SK-N-SH (cell line): Measurements from ENCODE around the gene CDC42EP4. TPM values are rescaled to one million over a fixed set of nuclear protein-coding genes. Genes with fewer than 3 reads are reported as not detected.
A peak's percentile ranks its signal among the peaks of the same experiment; 100 is the strongest.
"Not testable (repeated sequence)": the region's sequence is repeated elsewhere in the genome, so short reads cannot be mapped to it uniquely, and the experiment has no call there.

Experiments
- CTCF ChIA-PET: fragments of 300-600, 350-600 bp; formaldehyde crosslinking; extraction: SDS; loops from one replicate; lab custom pipeline; 2021; lab: Yijun Ruan, JAX
- POLR2A ChIA-PET: fragments of 350-600 bp; sonication (Branson Sonifier 250); formaldehyde crosslinking; extraction: SDS; loops from one replicate; lab custom pipeline; 2020; ENCODE audit warnings: antibody characterized with exemption, inconsistent platforms; lab: Yijun Ruan, JAX
- DNase-seq: peaks from one replicate; pipeline ENCODE4 v3.0.0; 2012
- H2AFZ ChIP-seq: fragments of 200-600 bp; sonication (generic); 2 replicates; pipeline ENCODE4 v1.8.1; 2016; ENCODE audit warnings: antibody characterized with exemption, mild to moderate bottlenecking, low read depth
- H3F3A ChIP-seq: fragments of 200-600 bp; sonication (generic); replicated peaks from 2 replicates; pipeline ENCODE3; 2016; ENCODE audit warnings: antibody characterized with exemption, mild to moderate bottlenecking; ENCODE audit not compliant: insufficient read depth
- H3K27ac ChIP-seq, 2 experiments: fragments of 200-500 bp in 1 of 2; fragments of 200-600 bp in 1 of 2; sonication (Bioruptor generic) in 1 of 2; sonication (generic), shearing (Covaris generic) in 1 of 2; 2 replicates each; pipeline versions ENCODE4 v1.5.1 to v1.6.1; 2014 to 2016; ENCODE audit warnings: low read depth in 2 of 2, inconsistent platforms in 1 of 2, low read length in 1 of 2, mild to moderate bottlenecking in 1 of 2, mixed read lengths in 1 of 2
- H3K27me3 ChIP-seq: fragments of 200-600 bp; sonication (generic), shearing (Covaris generic); 2 replicates; pipeline ENCODE4 v1.6.1; 2016; ENCODE audit warnings: mixed run types; ENCODE audit not compliant: insufficient read depth
- H3K36me3 ChIP-seq, 2 experiments: fragments of 200-500 bp in 1 of 2; fragments of 200-600 bp in 1 of 2; sonication (Bioruptor generic) in 1 of 2; sonication (generic) in 1 of 2; replicated peaks in 1 of 2; 2 replicates each; pipeline versions ENCODE3 to v1.5.1; 2014 to 2016; ENCODE audit warnings: low read length in 1 of 2, mild to moderate bottlenecking in 1 of 2; ENCODE audit not compliant: insufficient read depth in 2 of 2, control insufficient read depth in 1 of 2
- H3K4me1 ChIP-seq, 2 experiments: fragments of 200-500 bp in 1 of 2; fragments of 200-600 bp in 1 of 2; sonication (Bioruptor generic) in 1 of 2; sonication (generic), shearing (Covaris generic) in 1 of 2; 2 replicates each; pipeline versions ENCODE4 v1.5.1 to v1.6.1; 2014 to 2016; ENCODE audit warnings: low read depth in 1 of 2, low read length in 1 of 2, mixed run types in 1 of 2; ENCODE audit not compliant: insufficient read depth in 2 of 2, control insufficient read depth in 1 of 2
- H3K4me2 ChIP-seq: fragments of 200-600 bp; sonication (generic), shearing (Covaris generic); 2 replicates; pipeline ENCODE4 v1.6.1; 2017; ENCODE audit warnings: mixed run types
- H3K4me3 ChIP-seq, 2 experiments: fragments of 200-500 bp in 1 of 2; fragments of 200-600 bp in 1 of 2; sonication (Bioruptor generic) in 1 of 2; sonication (generic), shearing (Covaris generic) in 1 of 2; 2 replicates each; pipeline versions ENCODE4 v1.5.1 to v1.8.1; 2014 to 2016; ENCODE audit warnings: low read depth in 2 of 2, inconsistent platforms in 1 of 2, low read length in 1 of 2, mild to moderate bottlenecking in 1 of 2, mixed read lengths in 1 of 2, moderate library complexity in 1 of 2
- H3K79me2 ChIP-seq: fragments of 200-600 bp; sonication (generic); 2 replicates; pipeline ENCODE4 v1.8.1; 2017; ENCODE audit warnings: mild to moderate bottlenecking; ENCODE audit not compliant: insufficient read depth
- H3K9ac ChIP-seq: fragments of 200-600 bp; sonication (generic); 2 replicates; pipeline ENCODE4 v1.6.1; 2017; ENCODE audit warnings: mixed run types
- H3K9me2 ChIP-seq: fragments of 200-600 bp; sonication (generic); 2 replicates; pipeline ENCODE4 v1.6.1; 2017; ENCODE audit warnings: mixed run types
- H3K9me3 ChIP-seq: fragments of 200-600 bp; sonication (generic); 2 replicates; pipeline ENCODE4 v1.6.1; 2017; ENCODE audit warnings: mixed run types, mild to moderate bottlenecking, moderate library complexity
- H4K20me1 ChIP-seq: fragments of 200-600 bp; sonication (generic); 2 replicates; pipeline ENCODE4 v1.6.1; 2017; ENCODE audit warnings: mild to moderate bottlenecking, mixed run types; ENCODE audit not compliant: insufficient read depth
- CHD2 ChIP-seq: fragments of 150-350 bp; IDR thresholded peaks from 2 replicates; pipeline ENCODE4 v1.6.1; 2018; ENCODE audit warnings: low read length; ENCODE audit not compliant: partially characterized antibody
- EZH2phosphoT487 ChIP-seq: fragments of 200-600 bp; sonication (generic); IDR thresholded peaks from 2 replicates; pipeline ENCODE4 v1.6.1; 2017; ENCODE audit warnings: low read depth, mixed run types, mild to moderate bottlenecking, antibody characterized with exemption, moderate library complexity, borderline replicate concordance
- FOXM1 ChIP-seq: IDR thresholded peaks from 2 replicates; pipeline ENCODE4 v1.4.0; 2012; ENCODE audit warnings: low read depth, mild to moderate bottlenecking
- GABPA ChIP-seq: IDR thresholded peaks from 2 replicates; pipeline ENCODE4 v1.4.0; 2012; ENCODE audit warnings: low read depth, mild to moderate bottlenecking
- GATA2 ChIP-seq: sonication (generic); formaldehyde crosslinking; IDR thresholded peaks from 2 replicates; pipeline ENCODE4 v1.5.0; 2020; ENCODE audit warnings: mild to moderate bottlenecking, missing genetic modification reagents
- IRF3 ChIP-seq: fragments of 150-350 bp; IDR thresholded peaks from 2 replicates; pipeline ENCODE4 v1.6.1; 2016; ENCODE audit warnings: mild to moderate bottlenecking, low read depth, low read length
- MAX ChIP-seq: IDR thresholded peaks from 2 replicates; pipeline ENCODE4 v1.4.0; 2012; ENCODE audit warnings: low read depth
- REST ChIP-seq: IDR thresholded peaks from 2 replicates; pipeline ENCODE4 v1.6.1; 2012; ENCODE audit warnings: mild to moderate bottlenecking, low read depth, low read length, moderate library complexity
- SIN3A ChIP-seq: IDR thresholded peaks from 2 replicates; pipeline ENCODE4 v1.6.1; 2012; ENCODE audit warnings: low read depth, mild to moderate bottlenecking, low read length, moderate library complexity, borderline replicate concordance
- TEAD4 ChIP-seq: IDR thresholded peaks from 2 replicates; pipeline ENCODE4 v1.4.0; 2012; ENCODE audit warnings: mild to moderate bottlenecking, borderline replicate concordance; ENCODE audit not compliant: insufficient read depth
- USF2 ChIP-seq: fragments of 150-350 bp; IDR thresholded peaks from 2 replicates; pipeline ENCODE4 v1.6.1; 2017; ENCODE audit warnings: antibody characterized with exemption, low read length, low read depth, borderline replicate concordance
- WGBS: methylation state at CpG from one replicate; pipeline ENCODE4 v1.1.6; 2017; ENCODE audit warnings: low lambda C conversion rate; 5-methylcytosine and 5-hydroxymethylcytosine counted together
- polyA plus RNA-seq, 3 experiments: library from polyadenylated mRNA; depleted of rRNA; stranded (reverse); fragments of >200 nt; gene quantifications; 2 replicates each; pipeline ENCODE4 v1.2.3, GENCODE V29; 2012

CDC42EP4 gene
- polyA plus RNA-seq, 1 of the 3 experiments (the other 2 are of a cell fraction): 28.3 TPM

- TF ChIP-seq USF2: no peak
- TF ChIP-seq GATA2: no peak
- TF ChIP-seq CHD2: no peak
- TF ChIP-seq EZH2phosphoT487: no peak
- no peak for TF ChIP-seq SIN3A
- Histone ChIP-seq H3F3A (peaks cover 4% of the 10 kb centered on the region), H3K27me3 (no peaks in the 10 kb centered on the region), H3K79me2 (peaks cover 7% of the 10 kb centered on the region), H4K20me1 (no peaks in the 10 kb centered on the region), H3K27ac (no peak overlapping the region), H3K9ac (no peak overlapping the region), H3K9me2 (no peaks in the 10 kb centered on the region), H2AFZ (no peak overlapping the region), H3K9me3 (no peaks in the 10 kb centered on the region), H3K4me3 (no peak overlapping the region), H3K4me2 (no peak overlapping the region), H3K4me1 (peaks cover 6 to 34% of the 10 kb centered on the region in 2 experiments; a peak in 3 of 4 replicates), H3K36me3 (no peaks in the 10 kb centered on the region)
- POLR2A ChIA-PET: no interaction called here
- DNase-seq: no peak
- 59% methylated on average over 5 of the region's 5 CpGs for WGBS
- CTCF ChIA-PET: interaction anchor here (0.8 to 2.4 kb wide), 6 partner anchors 26 to 115 kb away, joined by 3 to 13 read pairs (median 4); no protein-coding TSS in a partner anchor
Observed at GRCh38 chr17:73315471-73315870, 3.7 kb upstream of the CDC42EP4 start.

DNA sequence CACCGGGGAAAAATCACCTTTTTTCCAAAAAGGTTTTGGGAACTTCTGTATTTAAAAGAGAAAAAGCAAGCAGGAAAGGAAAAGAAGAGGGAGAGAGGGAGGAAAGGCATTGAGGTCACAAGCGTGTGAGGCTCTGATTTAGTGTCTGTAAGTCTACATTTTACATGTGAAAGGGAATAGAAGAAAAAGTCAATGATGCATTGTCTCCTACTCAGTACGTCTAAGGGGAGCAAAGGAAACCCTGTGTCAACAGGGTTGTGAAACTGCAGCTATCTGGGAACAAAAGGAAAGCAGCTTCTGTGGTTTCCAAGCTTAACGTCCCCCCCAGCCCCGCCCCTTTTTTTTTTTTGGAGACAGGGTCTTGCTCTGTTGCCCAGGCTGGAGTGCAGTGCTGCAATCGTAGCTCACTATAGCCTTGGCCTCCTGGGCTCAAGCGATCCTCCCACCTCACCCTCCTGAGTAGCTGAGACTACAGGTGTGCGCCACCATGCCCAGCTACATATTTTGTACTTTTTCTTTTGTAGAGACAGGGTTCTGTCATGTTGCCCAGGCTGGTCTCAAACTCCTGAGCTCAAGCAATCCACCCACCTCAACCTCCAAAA lies 1.8 kb upstream of the CDC42EP4 start:
- H3K4me3 ChIP-seq: no peak overlapping the region
- no peaks in the 10 kb centered on the region for H3K9me3 ChIP-seq
- H3K9me2 ChIP-seq: no peaks in the 10 kb centered on the region
- CTCF ChIA-PET: interaction anchor here (0.6 to 5.9 kb wide), 6 partner anchors 12 to 962 kb away, joined by 3 to 154 read pairs (median 6); no protein-coding TSS in a partner anchor
- no peak overlapping the region for H3K27ac ChIP-seq
- POLR2A ChIA-PET: no interaction called here
- no peak overlapping the region for H2AFZ ChIP-seq
- WGBS: 90% methylated on average over 8 of the region's 8 CpGs
- H4K20me1 ChIP-seq: no peaks in the 10 kb centered on the region
- no peaks in the 10 kb centered on the region for H3K36me3 ChIP-seq
- no peaks in the 10 kb centered on the region for H3K27me3 ChIP-seq
- no peak overlapping the region for H3K4me2 ChIP-seq
- no peak overlapping the region for H3K9ac ChIP-seq
- no peak for DNase-seq
- H3K79me2 ChIP-seq: peaks cover 26% of the 10 kb centered on the region
- H3F3A ChIP-seq: peaks cover 8% of the 10 kb centered on the region
- peaks cover 15 to 39% of the 10 kb centered on the region in 2 experiments; a peak in 3 of 4 replicates for H3K4me1 ChIP-seq
- TF ChIP-seq REST (no peak), FOXM1 (no peak), EZH2phosphoT487 (no peak), MAX (no peak), GABPA (no peak), TEAD4 (no peak), IRF3 (no peak)

- not testable (repeated sequence) for H3K36me3 ChIP-seq, DNase-seq, H3K27ac ChIP-seq, H2AFZ ChIP-seq, H3K27me3 ChIP-seq, H3K4me3 ChIP-seq, H3K9me2 ChIP-seq, H3K9me3 ChIP-seq, H4K20me1 ChIP-seq
- peak overlapping the region; percentile 98 for H3K4me2 ChIP-seq
- ChIA-PET CTCF (interaction anchor here (1.2 to 5.9 kb wide), 8 partner anchors 10 to 57 kb away, joined by 3 to 154 read pairs (median 34); partner anchors contain the start of gene CPSF4L), POLR2A (interaction anchor here (1.2 to 1.4 kb wide), 2 partner anchors 15 to 30 kb away, joined by 4 to 5 read pairs; no protein-coding TSS in a partner anchor)
- H3K9ac ChIP-seq: peak overlapping the region; percentile 98; the same call in 1 of the 2 replicates
- peaks cover 33% of the 10 kb centered on the region for H3K79me2 ChIP-seq
- peaks cover 22 to 40% of the 10 kb centered on the region in 2 experiments; a peak in 3 of 4 replicates for H3K4me1 ChIP-seq
- 88% methylated on average over 11 of the region's 11 CpGs for WGBS
- H3F3A ChIP-seq: peaks cover 16% of the 10 kb centered on the region
Observed at GRCh38 chr17:73312887-73313286, 1.1 kb upstream of the CDC42EP4 start.
